A549 (cell line): ENCODE data around the gene CHRNA4. TPM values are rescaled to one million over a fixed set of nuclear protein-coding genes. Genes with fewer than 3 reads are reported as not detected.

Source experiments
- ATAC-seq, 2 experiments: fragments of 200-7000 bp in 1 of 2; fragments of >200 bp in 1 of 2; cut with Nextera tagmentation in 1 of 2; cut with Tn5 transposase in 1 of 2; 3 replicates each; pipeline versions ENCODE4 v1.8.0 to v1.9.1; 2018 to 2020; ENCODE audit warnings: mild to moderate bottlenecking in 1 of 2, moderate library complexity in 1 of 2
- CTCF ChIA-PET: fragments of 300-600 bp; sonication (Branson Sonifier 250); formaldehyde crosslinking; extraction: SDS; loops from one replicate; lab custom pipeline; 2021; ENCODE audit warnings: antibody characterized with exemption, inconsistent platforms; lab: Yijun Ruan, JAX
- POLR2A ChIA-PET: fragments of 350-600 bp; formaldehyde crosslinking; extraction: SDS; loops from one replicate; lab custom pipeline; 2021; ENCODE audit warnings: antibody characterized with exemption, inconsistent platforms; lab: Yijun Ruan, JAX
- DNase-seq, 2 experiments: peaks; one replicate each; pipeline versions ENCODE4 v3.0.0 to v3.0.0-alpha.2; 2011 to 2016; ENCODE audit warnings: low read depth in 1 of 2, low spot score in 1 of 2
- FAIRE-seq: peaks from 2 replicates; lab custom pipeline; 2011; peaks lifted over from hg19 to GRCh38; lab: Jason Lieb, UNC
- H3K27ac ChIP-seq, 2 experiments: fragments of >200 bp; sonication (Bioruptor Twin); formaldehyde crosslinking; 3 replicates each; pipeline ENCODE4 v1.5.1; 2016 to 2017
- H3K4me1 ChIP-seq: fragments of >200 bp; sonication (Bioruptor Twin); formaldehyde crosslinking; 3 replicates; pipeline ENCODE4 v1.6.1; 2016
- H3K4me2 ChIP-seq: fragments of >200 bp; sonication (Bioruptor Twin); formaldehyde crosslinking; 3 replicates; pipeline ENCODE4 v1.6.1; 2016
- H3K4me3 ChIP-seq: fragments of >200 bp; sonication (Bioruptor Twin); formaldehyde crosslinking; 3 replicates; pipeline ENCODE4 v1.5.1; 2016
- H3K9me3 ChIP-seq: fragments of >200 bp; sonication (Bioruptor Twin); formaldehyde crosslinking; 3 replicates; pipeline ENCODE4 v1.6.1; 2016
- ATOH8 ChIP-seq: fragments of 250-450 bp; sonication (Bioruptor Pico); IDR thresholded peaks from 2 replicates; pipeline ENCODE4 v1.5.0; 2020; ENCODE audit warnings: low read depth, mild to moderate bottlenecking, moderate library complexity
- BHLHE40 ChIP-seq: IDR thresholded peaks from 2 replicates; pipeline ENCODE4 v1.6.1; 2012; ENCODE audit warnings: low read depth, low read length, inconsistent platforms
- CBX8 ChIP-seq: fragments of 200-600 bp; sonication (generic); IDR thresholded peaks from 2 replicates; pipeline ENCODE4 v1.6.1; 2016
- CHD4 ChIP-seq: fragments of 200-600 bp; sonication (generic); IDR thresholded peaks from 2 replicates; pipeline ENCODE4 v1.6.1; 2016; ENCODE audit warnings: antibody characterized with exemption, mild to moderate bottlenecking, borderline replicate concordance
- EP300 ChIP-seq, 2 experiments: fragments of >200 bp; sonication (Bioruptor Twin); formaldehyde crosslinking; IDR thresholded peaks; 2 replicates in 1 of 2; 3 replicates in 1 of 2; pipeline ENCODE4 v1.6.1; 2016 to 2017
- ESRRA ChIP-seq: fragments of 150-350 bp; IDR thresholded peaks from 2 replicates; pipeline ENCODE4 v1.6.1; 2014; ENCODE audit warnings: mild to moderate bottlenecking, low read length, borderline replicate concordance
- FOSB ChIP-seq: fragments of 250-450 bp; sonication (Bioruptor Pico); IDR thresholded peaks from 2 replicates; pipeline ENCODE4 v1.5.0; 2020; ENCODE audit warnings: mild to moderate bottlenecking, moderate library complexity
- FOSL2 ChIP-seq, 2 experiments: fragments of 450-650 bp in 1 of 2; fragments of >200 bp in 1 of 2; sonication (Bioruptor Twin) in 1 of 2; formaldehyde crosslinking; IDR thresholded peaks; 2 replicates each; pipeline versions ENCODE4 v1.5.0 to v1.6.1; 2016 to 2020; ENCODE audit warnings: mild to moderate bottlenecking in 1 of 2, moderate library complexity in 1 of 2
- FOXS1 ChIP-seq: fragments of 250-450 bp; sonication (Bioruptor Pico); IDR thresholded peaks from 2 replicates; pipeline ENCODE4 v1.5.0; 2020; ENCODE audit warnings: mild to moderate bottlenecking, moderate library complexity
- GATA3 ChIP-seq: IDR thresholded peaks from 2 replicates; pipeline ENCODE4 v1.6.1; 2012; ENCODE audit warnings: borderline replicate concordance
- HEYL ChIP-seq: fragments of 250-450 bp; sonication (Bioruptor Pico); IDR thresholded peaks from 2 replicates; pipeline ENCODE4 v1.8.0; 2021; ENCODE audit warnings: mild to moderate bottlenecking, moderate library complexity
- HOXB13 ChIP-seq: fragments of 250-450 bp; sonication (Bioruptor Pico); IDR thresholded peaks from 2 replicates; pipeline ENCODE4 v1.5.0; 2020; ENCODE audit warnings: low read depth, mild to moderate bottlenecking, moderate library complexity
- HOXB5 ChIP-seq: fragments of 250-450 bp; sonication (Bioruptor Pico); IDR thresholded peaks from 2 replicates; pipeline ENCODE4 v1.5.0; 2020; ENCODE audit warnings: mild to moderate bottlenecking, moderate library complexity
- JUN ChIP-seq, 2 experiments: fragments of >200 bp; sonication (Bioruptor Twin); formaldehyde crosslinking; IDR thresholded peaks; 2 replicates in 1 of 2; 3 replicates in 1 of 2; pipeline ENCODE4 v1.6.1; 2016 to 2017
- JUNB ChIP-seq: fragments of >200 bp; sonication (Bioruptor Twin); formaldehyde crosslinking; IDR thresholded peaks from 2 replicates; pipeline ENCODE4 v1.6.1; 2016
- MAZ ChIP-seq: fragments of 150-350 bp; IDR thresholded peaks from 2 replicates; pipeline ENCODE4 v1.6.1; 2014; ENCODE audit warnings: antibody characterized with exemption, low read depth, low read length, borderline replicate concordance
- NFE2L2 ChIP-seq: fragments of 150-350 bp; conservative IDR thresholded peaks from 2 replicates; pipeline ENCODE4 v1.6.1; 2014; ENCODE audit warnings: low read length
- NR3C1 ChIP-seq: fragments of >200 bp; sonication (Bioruptor Twin); formaldehyde crosslinking; IDR thresholded peaks from 3 replicates; pipeline ENCODE4 v1.6.1; 2017
- POLR2A ChIP-seq: IDR thresholded peaks from 2 replicates; pipeline ENCODE4 v1.6.1; 2012; ENCODE audit warnings: mild to moderate bottlenecking, low read length
- POLR2AphosphoS2 ChIP-seq: conservative IDR thresholded peaks from 2 replicates; pipeline ENCODE4 v1.6.1; 2012; ENCODE audit warnings: low read length, improper control_type of control experiment, inconsistent platforms
- RFX5 ChIP-seq: fragments of 450-650 bp; IDR thresholded peaks from 2 replicates; pipeline ENCODE4 v1.7.1; 2014; ENCODE audit warnings: antibody characterized with exemption, mild to moderate bottlenecking, moderate library complexity
- SMC3 ChIP-seq: fragments of >200 bp; sonication (Bioruptor Twin); formaldehyde crosslinking; IDR thresholded peaks from 3 replicates; pipeline ENCODE4 v1.6.1; 2018; ENCODE audit warnings: inconsistent platforms
- TP53 ChIP-seq: fragments of 250-450 bp; sonication (Bioruptor Pico); IDR thresholded peaks from 2 replicates; pipeline ENCODE4 v1.5.0; 2021; ENCODE audit warnings: mild to moderate bottlenecking, moderate library complexity
- USF2 ChIP-seq: fragments of 450-650 bp; IDR thresholded peaks from 2 replicates; pipeline ENCODE4 v1.6.1; 2014; ENCODE audit warnings: antibody characterized with exemption
- ZC3H11A ChIP-seq: fragments of 450-650 bp; IDR thresholded peaks from 2 replicates; pipeline ENCODE4 v1.6.1; 2014; ENCODE audit warnings: antibody characterized with exemption, mild to moderate bottlenecking
- ZNF302 ChIP-seq: fragments of 250-450 bp; sonication (Bioruptor Pico); IDR thresholded peaks from 2 replicates; pipeline ENCODE4 v1.9.0; 2021; ENCODE audit warnings: inconsistent platforms, mild to moderate bottlenecking, moderate library complexity
- WGBS: methylation state at CpG from one replicate; pipeline ENCODE4 v1.1.6; 2017; ENCODE audit errors: missing lambda C conversion rate; 5-methylcytosine and 5-hydroxymethylcytosine counted together
- polyA plus RNA-seq, 4 experiments: library from polyadenylated mRNA; depleted of rRNA in 3 of 4; stranded (reverse); fragments of >200 nt; fragmentation: RNase III in 1 of 4; extraction: RNeasy Plus Mini Kit Qiagen cat#74134 plus additional on column Dnase treatment in 1 of 4; gene quantifications; 2 replicates in 3 of 4; 3 replicates in 1 of 4; pipeline ENCODE4 v1.2.3, GENCODE V29; 2011 to 2017

Gene CHRNA4
- polyA plus RNA-seq, 2 of the 4 experiments (the other 2 are of a cell fraction): 0.03 to 0.23 TPM

- no peak overlapping the region for H3K27ac ChIP-seq
- no peaks in the 10 kb centered on the region for H3K4me1 ChIP-seq
- DNase-seq (no peak), FAIRE-seq (no peak), ATAC-seq (no peak)
- 89% methylated on average over 1 of the region's 1 CpG for WGBS
- CTCF ChIA-PET: interaction anchor here (0.7 to 7.7 kb wide), 3 partner anchors 8 to 36 kb away, joined by 3 to 55 read pairs (median 6); no protein-coding TSS in a partner anchor
- H3K9me3 ChIP-seq: peaks cover 14% of the 10 kb centered on the region; the same call in 2 of the 3 replicates
- no peak overlapping the region for H3K4me3 ChIP-seq
- POLR2A ChIA-PET: no interaction called here
- no peak overlapping the region for H3K4me2 ChIP-seq
- no peak for TF ChIP-seq ATOH8
- no peak for TF ChIP-seq RFX5
- TF ChIP-seq EP300 (IDR thresholded peaks at IDR 0.05): no peak
- TF ChIP-seq USF2: no peak
- TF ChIP-seq GATA3: no peak
- no peak for TF ChIP-seq CBX8
- no peak for TF ChIP-seq ZNF302
- TF ChIP-seq POLR2A: no peak
- no peak for TF ChIP-seq ZC3H11A
- TF ChIP-seq FOSB: no peak
- TF ChIP-seq POLR2AphosphoS2: no peak
- no peak for TF ChIP-seq HEYL (CRISPR knock-in tag)
Measured at GRCh38 chr20:63301671-63302070, 59.5 kb downstream of the CHRNA4 start.

GRCh38 chr20:63298731-63299312 is 62.3 kb downstream of the CHRNA4 start:
- WGBS: 42% methylated on average over 17 of the region's 17 CpGs
- FAIRE-seq (no peak), ATAC-seq (no peak), DNase-seq (no peak)
- Histone ChIP-seq H3K4me1 (peaks cover 9% of the 10 kb centered on the region; the same call in 2 of the 3 replicates), H3K4me2 (no peak overlapping the region), H3K9me3 (peaks cover 14% of the 10 kb centered on the region; the same call in 2 of the 3 replicates), H3K4me3 (no peak overlapping the region), H3K27ac (no peak overlapping the region)
- ChIA-PET CTCF (interaction anchor here (0.9 to 7.7 kb wide), 4 partner anchors 8 to 76 kb away, joined by 3 to 55 read pairs (median 8); no protein-coding TSS in a partner anchor), POLR2A (no interaction called here)
- TF ChIP-seq TP53 (CRISPR knock-in tag): no peak
- no peak for TF ChIP-seq ESRRA
- no peak for TF ChIP-seq FOSB
- no peak for TF ChIP-seq HOXB5 (CRISPR knock-in tag)
- no peak for TF ChIP-seq BHLHE40
- no peak for TF ChIP-seq HOXB13
- no peak for TF ChIP-seq FOXS1
- no peak for TF ChIP-seq EP300 (IDR thresholded peaks at IDR 0.05)
- TF ChIP-seq USF2: no peak
- TF ChIP-seq ZNF302: no peak
- no peak for TF ChIP-seq FOSL2 (IDR thresholded peaks at IDR 0.05)
- TF ChIP-seq FOSL2 (CRISPR knock-in tag; IDR thresholded peaks at IDR 0.05): no peak
- TF ChIP-seq MAZ: no peak
- TF ChIP-seq NFE2L2: no peak
- TF ChIP-seq SMC3: no peak
- TF ChIP-seq JUN (IDR thresholded peaks at IDR 0.05): no peak
- no peak for TF ChIP-seq CHD4
- TF ChIP-seq JUNB: no peak
- TF ChIP-seq NR3C1: no peak
